ENCODE results near the gene PTGER4.
"Not testable (repeated sequence)": the region's sequence is repeated elsewhere in the genome, so short reads cannot be mapped to it uniquely, and the experiment has no call there.

Gene PTGER4

DNA sequence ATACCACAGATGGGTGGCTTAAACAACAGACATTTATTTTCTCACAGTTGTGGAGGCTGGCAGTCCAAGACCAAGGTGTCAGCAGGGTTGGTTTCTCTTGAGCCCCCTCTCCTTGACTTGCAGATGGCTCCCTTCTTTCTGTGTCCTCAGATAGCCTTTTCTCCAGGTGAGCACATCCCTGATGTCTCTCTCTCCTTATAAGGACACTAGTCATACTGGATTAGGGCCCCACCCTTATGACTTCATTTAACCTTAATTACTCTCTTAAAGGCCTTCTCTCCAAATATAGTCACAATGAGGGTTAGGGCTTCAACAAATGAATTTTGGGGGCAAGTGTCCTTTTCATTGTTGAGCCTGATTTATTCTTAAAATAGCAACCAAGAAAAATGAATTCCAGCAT is 14.7 kb downstream of the PTGER4 start:
- no peak for DNase-seq

DNA sequence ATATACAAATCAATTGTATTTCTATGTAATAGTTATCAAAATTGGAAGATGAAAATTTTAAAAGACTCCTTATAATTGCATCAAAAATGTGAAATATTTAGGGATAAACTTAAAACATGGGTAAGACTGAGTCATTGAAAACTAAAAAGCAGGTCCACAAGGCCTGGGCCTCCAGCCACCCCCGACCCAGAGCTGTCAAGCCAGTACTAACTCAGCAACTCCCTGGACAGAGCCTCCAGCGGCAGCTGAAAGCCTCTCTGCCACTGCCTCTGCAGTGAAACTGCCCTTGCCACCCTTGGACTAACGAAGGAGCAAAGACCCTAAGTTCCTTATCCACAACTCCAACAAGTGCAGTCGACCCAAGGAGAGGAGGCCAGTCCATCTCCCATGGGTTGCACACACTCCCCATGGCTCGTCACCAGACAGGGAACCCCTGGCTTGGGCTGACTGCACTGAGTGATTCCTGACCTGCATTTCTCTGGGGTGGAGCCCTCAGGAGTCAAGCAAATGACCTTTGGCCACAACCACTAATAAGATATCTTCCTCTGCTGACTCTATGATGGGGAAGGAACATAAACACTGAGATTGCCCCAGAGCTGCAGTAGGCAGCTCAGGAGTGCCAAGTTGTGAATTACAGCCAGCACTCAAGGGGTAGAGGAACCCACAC is 20.5 kb downstream of the PTGER4 start:
- DNase-seq = no peak

DNA sequence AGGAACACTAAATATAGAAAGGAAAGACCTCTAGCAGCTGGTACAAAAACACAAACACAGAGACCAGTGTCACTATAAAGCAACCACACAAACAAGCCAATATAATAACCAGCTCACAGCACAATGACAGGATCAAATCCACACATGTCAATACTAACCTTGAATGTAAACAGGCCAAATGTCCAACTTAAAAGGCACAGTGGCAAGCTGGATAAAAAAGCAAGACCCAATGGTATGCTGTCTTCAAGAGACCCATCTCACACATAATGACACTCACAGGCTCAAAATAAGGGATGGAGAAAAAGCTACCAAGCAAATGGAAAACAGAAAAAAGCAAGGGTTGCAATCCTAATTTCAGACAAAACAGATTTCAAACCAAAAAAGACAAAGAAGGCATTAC is 22.3 kb downstream of the PTGER4 start:
- DNase-seq = not testable (repeated sequence)

GRCh38 chr5:40705484-40705883 is 25.8 kb downstream of the PTGER4 start:
- DNase-seq = not testable (repeated sequence)

DNA sequence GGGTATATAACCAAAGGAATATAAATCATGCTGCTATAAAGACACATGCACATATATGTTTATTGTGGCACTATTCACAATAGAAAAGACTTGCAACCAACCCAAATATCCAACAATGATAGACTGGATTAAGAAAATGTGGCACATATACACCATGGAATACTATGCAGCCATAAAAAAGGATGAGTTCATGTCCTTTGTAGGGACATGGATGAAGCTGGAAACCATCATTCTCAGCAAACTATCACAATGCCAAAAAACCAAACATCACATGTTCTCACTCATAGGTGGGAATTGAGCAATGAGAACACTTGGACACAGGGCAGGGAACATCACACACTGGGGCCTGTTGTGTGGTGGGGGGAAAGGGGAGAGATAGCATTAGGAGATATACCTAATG is 30.9 kb downstream of the PTGER4 start:
- DNase-seq = not testable (repeated sequence)

- no peak for DNase-seq
Measured at GRCh38 chr5:40714001-40714400, 34.3 kb downstream of the PTGER4 start.

DNA sequence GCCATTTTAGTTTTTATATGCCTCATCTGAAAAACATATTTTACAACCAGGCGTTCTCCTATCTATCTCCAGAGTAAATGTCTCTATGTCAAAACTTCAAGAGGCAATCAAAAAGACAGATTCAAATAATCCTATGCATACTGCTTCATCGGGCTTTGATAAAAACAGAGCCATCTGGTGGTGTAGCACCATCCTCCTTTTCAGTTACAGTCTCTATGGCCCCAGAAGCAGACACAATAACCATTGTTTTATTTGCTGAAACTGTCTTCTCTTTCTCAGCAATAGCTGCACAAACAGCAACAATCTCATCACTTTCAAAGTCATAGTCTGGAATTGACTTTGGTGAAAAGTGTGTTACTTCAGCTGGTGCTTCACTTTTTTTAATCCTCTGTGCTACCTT is 36.3 kb downstream of the PTGER4 start:
- DNase-seq = no peak

DNA sequence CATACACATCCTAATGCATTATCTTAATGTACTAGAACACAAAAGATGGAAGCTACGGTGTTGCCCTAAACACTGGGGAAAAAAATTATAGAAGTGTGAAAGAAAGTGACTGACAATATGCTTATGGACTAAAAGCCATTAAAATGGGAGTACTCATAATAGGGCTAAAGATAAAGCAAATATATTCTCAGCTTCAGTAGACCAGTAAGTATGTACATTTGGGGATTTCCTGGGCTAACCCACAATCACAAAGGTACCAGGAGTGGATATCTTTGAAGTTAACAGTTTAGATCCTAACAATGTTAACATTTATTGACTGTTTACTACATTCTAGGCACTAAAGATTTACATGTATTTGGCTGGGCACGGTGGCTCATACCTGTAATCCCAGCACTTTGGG is 36.9 kb downstream of the PTGER4 start:
- DNase-seq = no peak

DNA sequence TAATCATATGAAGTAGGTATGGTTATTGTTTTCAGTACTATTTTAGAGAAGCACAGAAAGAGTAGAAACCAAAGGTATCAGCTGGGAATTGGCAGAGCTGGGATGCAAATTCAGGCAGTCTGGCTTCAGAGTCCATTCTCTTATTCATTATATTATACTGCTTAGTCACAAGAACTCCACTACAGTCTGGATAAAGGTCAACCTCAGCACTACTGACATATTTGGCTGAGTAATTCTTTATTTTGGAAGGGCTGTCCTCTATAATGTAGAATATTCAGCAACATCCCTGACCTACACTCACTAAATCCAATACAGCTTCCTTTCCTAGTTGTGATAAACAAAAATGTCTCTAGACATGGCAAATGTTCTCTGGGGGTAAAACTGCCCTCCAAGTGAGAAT is 37.6 kb downstream of the PTGER4 start:
- no peak for DNase-seq

GRCh38 chr5:40720069-40720468 is 40.4 kb downstream of the PTGER4 start:
- no peak for DNase-seq

DNA sequence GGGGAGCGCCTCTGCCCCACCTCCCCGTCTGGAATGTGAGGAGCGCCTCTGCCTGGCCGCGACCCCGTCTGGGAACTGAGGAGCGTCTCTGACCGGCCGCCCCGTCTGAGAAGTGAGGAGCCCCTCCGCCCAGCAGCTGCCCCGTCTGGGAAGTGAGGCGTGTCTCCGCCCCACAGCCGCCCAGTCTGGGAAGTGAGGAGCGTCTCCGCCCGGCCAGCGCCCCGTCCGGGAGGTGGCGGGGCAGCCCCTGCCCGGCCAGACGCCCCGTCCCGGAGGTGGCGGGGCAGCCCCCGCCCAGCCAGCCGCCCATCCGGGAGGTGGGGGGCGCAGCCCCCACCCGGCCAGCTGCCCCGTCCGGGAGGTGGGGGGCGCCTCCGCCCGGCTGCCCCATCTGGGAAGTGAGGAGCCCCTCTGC is 42.8 kb downstream of the PTGER4 start:
- not testable (repeated sequence) for DNase-seq

DNA sequence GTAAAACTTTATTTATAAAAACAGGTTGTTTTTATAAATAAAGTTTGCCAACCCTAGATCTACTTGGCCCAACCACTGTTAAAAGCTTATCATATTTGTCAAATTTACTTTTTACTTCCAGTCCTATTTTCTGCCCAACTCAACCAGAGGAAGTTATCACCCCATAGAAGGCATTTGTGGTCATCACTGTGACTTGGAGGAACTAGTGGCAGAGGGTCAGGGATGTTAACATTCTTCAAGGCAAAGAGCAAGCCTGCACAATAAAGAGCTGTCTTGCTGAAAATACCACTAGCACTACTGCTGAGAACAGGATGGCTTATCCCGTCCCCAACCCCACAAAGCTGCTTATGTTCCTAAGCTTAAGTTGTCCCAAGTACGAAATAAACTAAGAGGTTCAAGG is 53.7 kb downstream of the PTGER4 start:
- no peak for DNase-seq

DNA sequence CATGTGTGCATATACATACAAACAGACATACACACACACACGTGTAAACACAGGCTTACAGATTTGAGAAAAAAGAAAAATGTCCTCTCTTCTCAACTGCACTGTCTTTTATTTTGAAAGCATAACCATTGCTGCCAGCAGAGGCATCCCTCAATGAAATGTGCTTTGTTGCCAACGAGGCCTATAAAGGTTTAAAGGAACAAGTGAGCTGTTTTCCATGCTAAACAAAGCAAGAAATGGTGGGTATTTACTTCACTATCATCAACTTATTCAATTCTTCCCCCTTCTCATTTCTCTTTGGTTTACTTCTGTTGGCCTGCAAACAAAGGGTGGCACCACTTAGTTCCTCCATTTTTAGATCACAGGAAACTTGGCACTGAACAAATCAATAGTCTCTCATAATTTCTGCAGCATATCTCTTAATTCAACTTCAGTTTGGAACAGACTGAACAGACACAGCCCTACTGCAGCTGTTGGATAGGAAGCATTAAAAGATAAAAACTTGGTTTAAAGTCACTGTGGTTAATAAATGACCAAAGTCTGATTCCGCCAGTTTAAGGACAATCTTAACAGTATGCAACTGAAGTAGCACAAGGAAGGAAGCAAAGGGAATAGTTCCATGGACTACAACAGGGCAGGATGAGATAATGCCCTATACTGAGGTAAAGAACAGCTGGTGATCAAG is 54.3 kb downstream of the PTGER4 start:
- no peak for DNase-seq

- DNase-seq = no peak
Measured at GRCh38 chr5:40734986-40735385, 55.3 kb downstream of the PTGER4 start.

GRCh38 chr5:40735609-40736008 is 55.9 kb downstream of the PTGER4 start:
- no peak for DNase-seq

GRCh38 chr5:40736103-40736875 is 56.6 kb downstream of the PTGER4 start:
- DNase-seq = no peak

DNA sequence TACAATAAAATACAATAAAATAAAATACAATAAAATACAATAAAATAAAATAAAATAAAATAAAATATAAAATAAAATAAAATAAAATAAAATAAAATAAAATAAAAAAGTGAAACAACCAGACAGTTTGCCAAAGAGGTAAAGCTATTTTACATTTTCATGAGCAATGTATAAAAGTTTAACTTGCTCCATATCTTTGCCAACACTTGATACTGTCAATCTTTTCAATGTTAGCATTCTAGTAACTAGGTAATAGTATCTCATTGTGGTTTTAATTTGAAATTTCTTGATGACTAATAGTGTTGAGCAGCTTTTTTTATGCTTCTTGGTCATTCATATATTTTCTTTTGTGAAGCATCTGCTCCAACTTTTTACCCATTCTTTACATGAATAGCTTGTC is 58.8 kb downstream of the PTGER4 start:
- no peak for DNase-seq
